Endodermal cell (in vitro differentiated cells): Measurements from ENCODE around the gene OR7G2. TPM values are rescaled to one million over a fixed set of nuclear protein-coding genes. Genes with fewer than 3 reads are reported as not detected.
"Not testable (repeated sequence)": the region's sequence is repeated elsewhere in the genome, so short reads cannot be mapped to it uniquely, and the experiment has no call there.

ENCODE experiments used
- DNase-seq: peaks from one replicate; pipeline ENCODE4 v3.0.0-alpha.2; 2017
- H3K27ac ChIP-seq: 2 replicates; pipeline ENCODE4 v1.5.1; 2013; ENCODE audit warnings: mild to moderate bottlenecking, low read depth, low read length, moderate library complexity
- H3K27me3 ChIP-seq: 2 replicates; pipeline ENCODE4 v1.6.1; 2013; ENCODE audit warnings: mild to moderate bottlenecking, low read length, moderate library complexity; ENCODE audit not compliant: insufficient read depth, control insufficient read depth, poor library complexity, severe bottlenecking
- H3K36me3 ChIP-seq: 2 replicates; pipeline ENCODE4 v1.7.0; 2013; ENCODE audit warnings: mild to moderate bottlenecking, low read length, moderate library complexity; ENCODE audit not compliant: control insufficient read depth, insufficient read depth
- H3K4me1 ChIP-seq: one replicate; pipeline ENCODE4 v1.7.0; 2013; ENCODE audit warnings: low read length; ENCODE audit not compliant: control insufficient read depth, insufficient read depth
- H3K4me3 ChIP-seq: 2 replicates; pipeline ENCODE4 v1.5.1; 2013; ENCODE audit warnings: mild to moderate bottlenecking, low read length, moderate library complexity
- H3K9ac ChIP-seq: 2 replicates; pipeline ENCODE4 v1.6.1; 2013; ENCODE audit warnings: mild to moderate bottlenecking, low read length, moderate library complexity; ENCODE audit not compliant: poor library complexity, severe bottlenecking; ENCODE audit errors: extremely low read depth
- H3K9me3 ChIP-seq: 2 replicates; pipeline ENCODE4 v1.6.1; 2013; ENCODE audit warnings: mild to moderate bottlenecking, low read length, moderate library complexity; ENCODE audit not compliant: control insufficient read depth
- H3K27ac Mint-ChIP-seq: 2 replicates; pipeline ENCODE4 v1.8.0; 2020; ENCODE audit warnings: mixed read lengths
- H3K27me3 Mint-ChIP-seq: 2 replicates; pipeline ENCODE4 v1.8.0; 2021; ENCODE audit warnings: mild to moderate bottlenecking, mixed read lengths; ENCODE audit not compliant: insufficient read depth
- H3K36me3 Mint-ChIP-seq: 2 replicates; pipeline ENCODE4 v1.8.0; 2020; ENCODE audit warnings: low read depth, mixed read lengths
- H3K4me1 Mint-ChIP-seq: 2 replicates; pipeline ENCODE4 v1.8.0; 2020; ENCODE audit warnings: mixed read lengths
- H3K4me3 Mint-ChIP-seq: 2 replicates; pipeline ENCODE4 v1.8.0; 2020; ENCODE audit warnings: mild to moderate bottlenecking, moderate library complexity, mixed read lengths
- H3K9me3 Mint-ChIP-seq: 2 replicates; pipeline ENCODE4 v1.8.0; 2020; ENCODE audit warnings: mild to moderate bottlenecking, mixed read lengths
- WGBS, 2 experiments: methylation state at CpG; one replicate each; pipeline versions ENCODE4 v1.1.5 to v1.1.7; 2013; ENCODE audit warnings: missing lambda C conversion rate in 2 of 2, mixed read lengths in 1 of 2; ENCODE audit not compliant: insufficient coverage in 1 of 2, insufficient read length in 1 of 2; 5-methylcytosine and 5-hydroxymethylcytosine counted together
- total RNA-seq, 2 donors: library from RNA; stranded (reverse); fragmentation: NEBNext Ultra II Directional in 1 of 2; extraction: Animal tissue kit (Norgen Biotek cat#: 25700) in 1 of 2; gene quantifications; 2 replicates in 1 of 2; 3 replicates in 1 of 2; pipeline ENCODE4 v1.2.1, GENCODE V29; 2021
- TF ChIP-seq, protein P1 (sequence below): fragments of 200-600 bp; sonication (generic); conservative IDR thresholded peaks from 2 replicates; pipeline ENCODE4 v1.5.0; 2021; ENCODE audit warnings: antibody characterized with exemption, mild to moderate bottlenecking

Gene OR7G2
- total RNA-seq, 2 donors from 2014 or later = not detected

DNA sequence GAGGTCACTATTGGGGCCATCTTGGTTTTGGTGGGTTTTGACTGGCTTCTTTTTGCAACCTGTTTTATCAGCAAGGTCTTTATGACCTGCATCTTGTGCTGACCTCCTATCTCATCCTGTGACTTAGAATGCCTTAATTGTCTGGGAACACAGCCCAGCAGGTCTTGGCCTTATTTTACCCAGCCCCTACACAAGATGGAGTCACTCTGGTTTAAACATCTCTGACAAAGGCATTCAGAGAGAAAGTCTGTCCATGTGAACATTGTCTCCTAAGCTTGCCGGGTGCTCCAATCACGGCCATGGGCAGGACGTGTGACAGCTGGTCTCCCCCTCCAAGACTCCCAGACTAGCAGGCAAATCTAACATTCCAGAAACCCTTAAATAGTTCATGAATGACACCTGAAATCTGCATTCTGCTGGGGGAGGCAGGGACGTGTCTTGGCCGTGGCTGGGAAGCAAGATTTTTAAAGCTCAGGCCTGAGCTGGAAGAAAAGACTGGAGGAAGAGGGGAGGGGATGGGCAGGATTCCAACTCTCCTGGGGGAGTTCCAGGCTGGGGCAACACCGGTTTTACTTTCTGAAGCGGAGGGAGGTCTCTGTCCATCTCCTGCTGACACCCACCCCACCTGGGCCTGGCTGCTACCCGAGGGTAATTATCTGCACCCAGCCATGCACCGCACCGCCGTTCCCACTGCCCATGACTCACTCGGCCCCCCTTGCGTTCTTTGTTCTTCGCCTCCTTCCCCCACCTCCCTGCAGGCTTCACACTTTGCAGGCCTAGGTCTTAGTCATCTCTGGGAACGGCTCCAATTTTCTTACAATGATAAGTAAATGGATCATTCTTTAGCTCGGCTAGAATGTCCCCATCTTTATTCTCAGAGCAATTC is 32.0 kb downstream of the OR7G2 start:
- WGBS, 2 experiments = 34 to 35% methylated on average over 11 to 16 of the region's 16 CpGs
- H3K36me3 ChIP-seq = no peaks in the 10 kb centered on the region
- no peaks in the 10 kb centered on the region for H3K4me1 ChIP-seq
- no peaks in the 10 kb centered on the region for H3K9me3 Mint-ChIP-seq
- peak overlapping the region; percentile 66 for H3K27ac ChIP-seq
- H3K4me1 Mint-ChIP-seq = peaks cover 26% of the 10 kb centered on the region
- H3K27ac Mint-ChIP-seq = peak overlapping the region; percentile 92
- no peak overlapping the region for H3K9ac ChIP-seq
- H3K27me3 ChIP-seq = no peaks in the 10 kb centered on the region
- TF ChIP-seq, protein P1, sequence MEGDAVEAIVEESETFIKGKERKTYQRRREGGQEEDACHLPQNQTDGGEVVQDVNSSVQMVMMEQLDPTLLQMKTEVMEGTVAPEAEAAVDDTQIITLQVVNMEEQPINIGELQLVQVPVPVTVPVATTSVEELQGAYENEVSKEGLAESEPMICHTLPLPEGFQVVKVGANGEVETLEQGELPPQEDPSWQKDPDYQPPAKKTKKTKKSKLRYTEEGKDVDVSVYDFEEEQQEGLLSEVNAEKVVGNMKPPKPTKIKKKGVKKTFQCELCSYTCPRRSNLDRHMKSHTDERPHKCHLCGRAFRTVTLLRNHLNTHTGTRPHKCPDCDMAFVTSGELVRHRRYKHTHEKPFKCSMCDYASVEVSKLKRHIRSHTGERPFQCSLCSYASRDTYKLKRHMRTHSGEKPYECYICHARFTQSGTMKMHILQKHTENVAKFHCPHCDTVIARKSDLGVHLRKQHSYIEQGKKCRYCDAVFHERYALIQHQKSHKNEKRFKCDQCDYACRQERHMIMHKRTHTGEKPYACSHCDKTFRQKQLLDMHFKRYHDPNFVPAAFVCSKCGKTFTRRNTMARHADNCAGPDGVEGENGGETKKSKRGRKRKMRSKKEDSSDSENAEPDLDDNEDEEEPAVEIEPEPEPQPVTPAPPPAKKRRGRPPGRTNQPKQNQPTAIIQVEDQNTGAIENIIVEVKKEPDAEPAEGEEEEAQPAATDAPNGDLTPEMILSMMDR = no peak
- H3K4me3 ChIP-seq = no peak overlapping the region
- no peaks in the 10 kb centered on the region for H3K36me3 Mint-ChIP-seq
- peak; percentile 95 for DNase-seq
- no peaks in the 10 kb centered on the region for H3K9me3 ChIP-seq
- no peaks in the 10 kb centered on the region for H3K27me3 Mint-ChIP-seq
- no peak overlapping the region for H3K4me3 Mint-ChIP-seq

DNA sequence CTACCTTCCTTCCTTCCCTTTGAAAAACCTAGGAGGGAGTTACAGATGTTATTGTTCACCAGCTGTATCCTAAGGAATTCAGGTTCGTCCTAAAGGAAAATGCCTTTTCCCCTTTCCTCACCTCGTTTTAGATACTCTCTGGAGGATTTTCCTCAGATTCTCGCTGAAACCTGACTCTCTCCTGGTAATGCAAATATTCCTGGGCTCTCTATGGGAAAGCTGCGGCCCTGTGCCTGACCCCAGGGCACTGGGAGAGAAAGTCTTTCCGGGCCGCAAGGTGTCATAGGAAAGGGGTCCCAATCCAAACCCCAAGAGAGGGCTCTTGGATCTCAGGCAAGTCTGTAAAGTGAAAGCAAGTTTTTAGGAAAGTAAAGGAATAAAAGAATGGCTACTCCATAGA is 33.5 kb downstream of the OR7G2 start:
- H3K9me3 ChIP-seq = no peaks in the 10 kb centered on the region
- H3K27ac Mint-ChIP-seq = peak overlapping the region; percentile 62
- no peaks in the 10 kb centered on the region for H3K4me1 ChIP-seq
- 39 to 45% methylated on average over 3 to 6 of the region's 6 CpGs for WGBS, 2 experiments
- peak; percentile 76 for DNase-seq
- no peaks in the 10 kb centered on the region for H3K27me3 Mint-ChIP-seq
- no peak overlapping the region for H3K27ac ChIP-seq
- H3K27me3 ChIP-seq = no peaks in the 10 kb centered on the region
- no peaks in the 10 kb centered on the region for H3K36me3 Mint-ChIP-seq
- H3K4me3 Mint-ChIP-seq = no peak overlapping the region
- no peak overlapping the region for H3K4me3 ChIP-seq
- H3K9ac ChIP-seq = no peak overlapping the region
- peaks cover 25% of the 10 kb centered on the region for H3K4me1 Mint-ChIP-seq
- TF ChIP-seq, protein P1 = no peak
- H3K36me3 ChIP-seq = no peaks in the 10 kb centered on the region
- H3K9me3 Mint-ChIP-seq = no peaks in the 10 kb centered on the region

DNA sequence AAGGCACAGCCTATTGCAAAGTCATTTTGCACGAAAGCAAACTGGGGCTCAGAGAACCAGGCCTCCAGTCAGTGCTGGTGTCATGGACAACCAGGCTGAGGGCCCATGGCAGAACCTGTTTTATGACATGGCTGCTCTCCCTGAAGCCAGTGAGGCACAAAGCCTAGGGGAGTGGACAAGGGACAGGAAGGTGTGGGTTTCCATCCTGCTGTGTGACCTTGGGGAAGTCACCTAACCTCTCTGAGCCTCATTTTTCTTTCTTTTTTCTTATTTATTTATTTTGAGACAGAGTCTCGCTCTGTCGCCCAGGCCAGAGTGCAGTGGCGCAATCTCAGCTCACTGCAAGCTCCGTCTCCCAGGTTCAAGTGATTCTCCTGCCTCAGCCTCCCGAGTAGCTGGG is 35.6 kb downstream of the OR7G2 start:
- H3K9me3 Mint-ChIP-seq, H3K36me3 ChIP-seq, H3K27me3 ChIP-seq, H3K27me3 Mint-ChIP-seq, H3K27ac ChIP-seq, H3K9me3 ChIP-seq, H3K4me1 ChIP-seq, DNase-seq, H3K27ac Mint-ChIP-seq, H3K4me3 Mint-ChIP-seq, H3K9ac ChIP-seq, H3K4me3 ChIP-seq, H3K36me3 Mint-ChIP-seq: not testable (repeated sequence)
- 87 to 93% methylated on average over 6 of the region's 6 CpGs for WGBS, 2 experiments
- H3K4me1 Mint-ChIP-seq = peaks cover 22% of the 10 kb centered on the region
